ENCODE data around the gene CCZ1.
"Not testable (repeated sequence)": the region's sequence is repeated elsewhere in the genome, so short reads cannot be mapped to it uniquely, and the experiment has no call there.

DNA sequence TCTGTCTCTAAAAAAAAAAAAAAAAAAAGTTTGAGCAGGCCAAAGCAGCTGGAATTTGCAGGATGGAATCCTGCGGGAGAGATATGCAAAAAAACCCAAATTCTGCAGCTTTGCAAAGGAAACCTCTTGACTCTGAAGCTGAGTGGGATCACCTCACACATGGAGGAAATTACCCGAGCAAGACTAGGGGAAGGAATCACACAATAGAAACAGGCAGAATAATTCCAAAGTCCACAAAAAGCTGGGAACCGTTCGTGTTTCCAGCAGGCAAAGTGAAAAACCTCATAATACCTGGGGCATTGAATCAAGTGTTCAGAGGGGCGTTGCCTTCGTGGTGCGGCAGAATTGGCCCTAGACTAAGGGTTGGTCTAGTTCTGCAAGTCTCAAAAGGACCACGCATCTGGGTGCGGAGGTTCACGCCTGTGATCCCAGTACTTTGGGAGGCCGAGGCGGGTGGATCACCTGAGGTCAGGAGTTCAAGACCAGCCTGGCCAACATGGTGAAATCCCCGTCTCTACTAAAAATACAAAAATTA, 41.4 kb upstream of the CCZ1 start:
- TF ChIP-seq, protein P1, sequence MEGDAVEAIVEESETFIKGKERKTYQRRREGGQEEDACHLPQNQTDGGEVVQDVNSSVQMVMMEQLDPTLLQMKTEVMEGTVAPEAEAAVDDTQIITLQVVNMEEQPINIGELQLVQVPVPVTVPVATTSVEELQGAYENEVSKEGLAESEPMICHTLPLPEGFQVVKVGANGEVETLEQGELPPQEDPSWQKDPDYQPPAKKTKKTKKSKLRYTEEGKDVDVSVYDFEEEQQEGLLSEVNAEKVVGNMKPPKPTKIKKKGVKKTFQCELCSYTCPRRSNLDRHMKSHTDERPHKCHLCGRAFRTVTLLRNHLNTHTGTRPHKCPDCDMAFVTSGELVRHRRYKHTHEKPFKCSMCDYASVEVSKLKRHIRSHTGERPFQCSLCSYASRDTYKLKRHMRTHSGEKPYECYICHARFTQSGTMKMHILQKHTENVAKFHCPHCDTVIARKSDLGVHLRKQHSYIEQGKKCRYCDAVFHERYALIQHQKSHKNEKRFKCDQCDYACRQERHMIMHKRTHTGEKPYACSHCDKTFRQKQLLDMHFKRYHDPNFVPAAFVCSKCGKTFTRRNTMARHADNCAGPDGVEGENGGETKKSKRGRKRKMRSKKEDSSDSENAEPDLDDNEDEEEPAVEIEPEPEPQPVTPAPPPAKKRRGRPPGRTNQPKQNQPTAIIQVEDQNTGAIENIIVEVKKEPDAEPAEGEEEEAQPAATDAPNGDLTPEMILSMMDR (conservative IDR thresholded peaks at IDR 0.05; ENCODE audit: low read depth, low read length) = not testable (repeated sequence)
- not testable (repeated sequence) for TF ChIP-seq RCOR1 (IDR thresholded peaks at IDR 0.05; ENCODE audit: insufficient replicate concordance, low read length); RAD21 (IDR thresholded peaks at IDR 0.05; ENCODE audit: low read length)
